ENCODE data around the gene MIEN1. TPM values are rescaled to one million over a fixed set of nuclear protein-coding genes. Genes with fewer than 3 reads are reported as not detected.

The MIEN1 gene
- total and polyA plus RNA-seq, 2 of the 13 experiments (the other 11 are each of a cell fraction or from before 2014, with no cell fraction given) = 40.6 to 56.6 TPM

GRCh38 chr17:39769974-39770587, 39.7 kb upstream of the MIEN1 start (continued):
- peak in 1 of 2 experiments; percentile 10; a peak in 1 of 4 replicates for TF ChIP-seq EP300 (IDR thresholded peaks at IDR 0.05; ENCODE audit: low read depth in 2 of 2, low read length in 2 of 2)
- TF ChIP-seq EP300 (CRISPR knock-in tag; IDR thresholded peaks at IDR 0.05; ENCODE audit: borderline replicate concordance) = peak; percentile 25; the same call in 1 of the 2 replicates
- no peak for TF ChIP-seq TP53 (CRISPR knock-in tag; conservative IDR thresholded peaks at IDR 0.05)
- TF ChIP-seq FOXA1 (IDR thresholded peaks at IDR 0.05) = no peak
- peak; percentile 48; the same call in 1 of the 2 replicates for TF ChIP-seq FOXA1 (CRISPR knock-in tag; IDR thresholded peaks at IDR 0.05)
- peak; percentile 36; the same call in 1 of the 2 replicates for TF ChIP-seq SIX1 (CRISPR knock-in tag; IDR thresholded peaks at IDR 0.05; ENCODE audit: borderline replicate concordance)

- ChIA-PET POLR2A (no interaction called here), CTCF (ENCODE audit: low intra/inter-chr PET ratio, low total read pairs) (no interaction called here)
- Histone ChIP-seq H3K27me3 (ENCODE audit: control insufficient read depth in 1 of 2, insufficient read depth in 2 of 2, low read length in 2 of 2) (peaks cover 1 to 46% of the 10 kb centered on the region in 2 experiments), H3K9ac (ENCODE audit: insufficient read depth, low read depth, low read length) (no peak overlapping the region), H3K4me3 (replicated peaks in 1 of 3; ENCODE audit: insufficient read depth in 1 of 3, low read depth in 2 of 3, low read length in 3 of 3) (no peak overlapping the region), H2AFZ (ENCODE audit: low read length) (no peak overlapping the region), H4K20me1 (ENCODE audit: insufficient read depth, low read length) (no peaks in the 10 kb centered on the region), H3K4me1 (ENCODE audit: insufficient read depth, low read length) (peaks cover 18% of the 10 kb centered on the region), H3K36me3 (replicated peaks in 1 of 2; ENCODE audit: control insufficient read depth in 1 of 2, insufficient read depth in 2 of 2, low read length in 2 of 2) (no peaks in the 10 kb centered on the region), H3K79me2 (ENCODE audit: insufficient read depth, low read length) (no peaks in the 10 kb centered on the region), H3K27ac (ENCODE audit: extremely low read length, insufficient read depth, low read length) (no peak overlapping the region), H3K4me2 (ENCODE audit: low read depth, low read length) (no peak overlapping the region), H3K9me3 (ENCODE audit: low read length) (no peaks in the 10 kb centered on the region)
- in situ Hi-C loops (cut with HindIII; ENCODE audit: extremely low pct_ligation_motif_present, low pct_unique_long_range_greater_than_20kb) (no loop called here), intact Hi-C loops (cut with micrococcal nuclease; ENCODE audit: unreplicated experiment) (no loop called here)
- ATAC-seq (no peak), DNase-seq (ENCODE audit: low spot score) (no peak), FAIRE-seq (no peak)
- BruUV-seq (replicated peaks) = no TSS peak
- WGBS (ENCODE audit: low lambda C conversion rate) = 7% methylated on average over 3 of the region's 3 CpGs
- TF ChIP-seq ZNF562 (CRISPR knock-in tag; IDR thresholded peaks at IDR 0.05; ENCODE audit: borderline replicate concordance) (no peak), BRD4 (CRISPR knock-in tag; IDR thresholded peaks at IDR 0.05) (no peak), SKIL (CRISPR knock-in tag; IDR thresholded peaks at IDR 0.05; ENCODE audit: borderline replicate concordance) (no peak), ZNF17 (CRISPR knock-in tag; IDR thresholded peaks at IDR 0.05) (no peak), ZNF687 (CRISPR knock-in tag; IDR thresholded peaks at IDR 0.05) (no peak), SIX4 (CRISPR knock-in tag; IDR thresholded peaks at IDR 0.05) (no peak), ZNF343 (CRISPR knock-in tag; IDR thresholded peaks at IDR 0.05) (no peak), RFX3 (CRISPR knock-in tag; IDR thresholded peaks at IDR 0.05) (no peak), GPBP1L1 (CRISPR knock-in tag; IDR thresholded peaks at IDR 0.05) (no peak), BRCA1 (CRISPR knock-in tag; IDR thresholded peaks at IDR 0.05) (no peak), SKI (IDR thresholded peaks at IDR 0.05; ENCODE audit: partially characterized antibody) (no peak)
Measured at GRCh38 chr17:39767147-39767546, 36.8 kb upstream of the MIEN1 start.

Measured in HepG2 (cell line).